AG04449 (cell line): ENCODE measurements around the gene MIB2.

Experiments used
- CTCF ChIA-PET: fragments of 350-600 bp; formaldehyde crosslinking; extraction: SDS; loops from one replicate; lab custom pipeline; 2021; ENCODE audit warnings: antibody characterized with exemption; lab: Yijun Ruan, JAX
- POLR2A ChIA-PET: fragments of 400-600, 350-600 bp; formaldehyde crosslinking; extraction: SDS; loops from one replicate; lab custom pipeline; 2020; ENCODE audit warnings: antibody characterized with exemption, inconsistent platforms; lab: Yijun Ruan, JAX
- DNase-seq: peaks from one replicate; pipeline ENCODE4 v3.0.0-alpha.2; 2010; ENCODE audit warnings: low read depth, low spot score
- H3K4me3 ChIP-seq: 2 replicates; pipeline ENCODE4 v1.5.1; 2011; ENCODE audit warnings: low read depth, mild to moderate bottlenecking, control low read depth, low read length
- TF ChIP-seq, protein P1 (sequence below): IDR thresholded peaks from one replicate; pipeline ENCODE4 v1.5.1; 2011; ENCODE audit warnings: mild to moderate bottlenecking, moderate library complexity, low read length, control low read depth, inconsistent platforms; ENCODE audit not compliant: insufficient read depth; ENCODE audit errors: missing control alignments

The MIB2 gene

DNA sequence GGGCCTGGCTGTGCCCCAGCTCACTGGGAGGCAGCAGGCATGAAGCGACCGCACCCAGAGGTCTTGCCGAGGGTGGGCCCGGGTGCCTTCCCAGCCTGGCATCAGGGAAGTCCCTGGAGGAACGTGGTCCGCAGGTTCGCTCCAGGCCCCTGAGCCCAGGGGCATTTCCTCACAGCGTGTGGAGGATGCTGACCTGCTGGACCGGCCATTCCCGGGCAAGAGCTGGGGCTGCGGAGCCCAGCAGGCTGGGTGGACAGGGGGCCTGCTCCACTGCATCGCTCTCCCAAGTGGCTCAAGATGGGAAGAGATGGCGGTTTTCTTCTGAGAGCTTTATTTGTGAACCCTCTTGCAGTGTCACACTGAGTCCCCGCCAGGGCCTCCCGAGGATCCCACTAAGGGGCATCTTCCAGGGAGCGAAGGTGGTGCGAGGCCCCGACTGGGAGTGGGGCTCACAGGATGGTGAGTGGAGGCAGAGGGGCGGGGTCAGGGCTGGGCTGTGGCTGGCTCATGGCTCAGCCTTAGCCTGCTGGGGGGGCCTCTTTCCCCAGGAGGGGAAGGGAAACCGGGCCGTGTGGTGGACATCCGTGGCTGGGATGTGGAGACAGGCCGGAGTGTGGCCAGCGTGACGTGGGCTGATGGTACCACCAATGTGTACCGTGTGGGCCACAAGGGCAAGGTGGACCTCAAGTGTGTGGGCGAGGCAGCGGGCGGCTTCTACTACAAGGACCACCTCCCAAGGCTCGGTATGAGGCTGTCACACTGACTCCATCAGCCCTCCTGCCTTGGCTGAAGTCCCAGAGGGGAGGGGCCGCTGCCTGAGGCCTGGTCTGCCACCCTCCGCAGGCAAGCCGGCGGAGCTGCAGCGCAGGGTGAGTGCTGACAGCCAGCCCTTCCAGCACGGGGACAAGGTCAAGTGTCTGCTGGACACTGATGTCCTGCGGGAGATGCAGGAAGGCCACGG is 9.4 kb downstream of the MIB2 start:
- no peak for DNase-seq
- H3K4me3 ChIP-seq = no peak overlapping the region
- TF ChIP-seq, protein P1, sequence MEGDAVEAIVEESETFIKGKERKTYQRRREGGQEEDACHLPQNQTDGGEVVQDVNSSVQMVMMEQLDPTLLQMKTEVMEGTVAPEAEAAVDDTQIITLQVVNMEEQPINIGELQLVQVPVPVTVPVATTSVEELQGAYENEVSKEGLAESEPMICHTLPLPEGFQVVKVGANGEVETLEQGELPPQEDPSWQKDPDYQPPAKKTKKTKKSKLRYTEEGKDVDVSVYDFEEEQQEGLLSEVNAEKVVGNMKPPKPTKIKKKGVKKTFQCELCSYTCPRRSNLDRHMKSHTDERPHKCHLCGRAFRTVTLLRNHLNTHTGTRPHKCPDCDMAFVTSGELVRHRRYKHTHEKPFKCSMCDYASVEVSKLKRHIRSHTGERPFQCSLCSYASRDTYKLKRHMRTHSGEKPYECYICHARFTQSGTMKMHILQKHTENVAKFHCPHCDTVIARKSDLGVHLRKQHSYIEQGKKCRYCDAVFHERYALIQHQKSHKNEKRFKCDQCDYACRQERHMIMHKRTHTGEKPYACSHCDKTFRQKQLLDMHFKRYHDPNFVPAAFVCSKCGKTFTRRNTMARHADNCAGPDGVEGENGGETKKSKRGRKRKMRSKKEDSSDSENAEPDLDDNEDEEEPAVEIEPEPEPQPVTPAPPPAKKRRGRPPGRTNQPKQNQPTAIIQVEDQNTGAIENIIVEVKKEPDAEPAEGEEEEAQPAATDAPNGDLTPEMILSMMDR = no peak
- ChIA-PET CTCF (no interaction called here), POLR2A (no interaction called here)

DNA sequence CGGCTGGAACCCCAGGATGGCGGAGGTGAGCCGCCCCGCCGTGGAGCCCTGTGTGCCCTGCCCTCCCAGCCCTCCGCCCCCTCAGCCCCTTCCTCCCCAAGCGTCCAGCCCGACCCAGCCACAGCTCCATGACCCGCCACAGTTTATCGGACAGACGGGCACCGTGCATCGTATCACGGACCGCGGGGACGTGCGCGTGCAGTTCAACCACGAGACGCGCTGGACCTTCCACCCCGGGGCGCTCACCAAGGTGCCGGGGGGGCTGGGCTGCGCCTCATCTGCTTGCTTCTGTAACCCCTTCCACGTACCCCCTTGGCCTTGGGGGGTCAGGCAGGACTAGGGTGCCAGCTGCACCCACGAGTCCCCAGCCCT is 10.1 kb downstream of the MIB2 start:
- ChIA-PET CTCF (no interaction called here), POLR2A (no interaction called here)
- H3K4me3 ChIP-seq = no peak overlapping the region
- TF ChIP-seq, protein P1 = no peak
- no peak for DNase-seq

DNA sequence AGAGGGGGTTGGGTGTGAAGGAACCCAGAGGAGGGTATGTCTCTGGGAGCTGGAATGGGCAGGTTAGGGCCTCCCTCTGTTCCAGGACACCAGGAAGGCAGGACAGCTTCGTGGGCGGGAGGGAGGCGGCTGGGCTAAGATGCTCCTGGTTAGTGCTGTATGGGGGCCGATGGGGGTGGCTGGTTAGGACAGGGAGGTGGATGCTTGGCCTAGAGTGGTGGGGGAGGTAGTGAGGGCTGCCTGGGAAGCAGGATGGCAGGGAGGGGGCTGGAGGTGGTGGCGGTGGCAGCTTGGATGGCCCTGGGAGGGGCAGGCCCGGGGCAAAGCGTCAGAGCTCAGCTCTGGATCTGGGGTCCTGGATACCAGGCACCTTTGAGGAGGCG is 10.5 kb downstream of the MIB2 start:
- POLR2A ChIA-PET = no interaction called here

DNA sequence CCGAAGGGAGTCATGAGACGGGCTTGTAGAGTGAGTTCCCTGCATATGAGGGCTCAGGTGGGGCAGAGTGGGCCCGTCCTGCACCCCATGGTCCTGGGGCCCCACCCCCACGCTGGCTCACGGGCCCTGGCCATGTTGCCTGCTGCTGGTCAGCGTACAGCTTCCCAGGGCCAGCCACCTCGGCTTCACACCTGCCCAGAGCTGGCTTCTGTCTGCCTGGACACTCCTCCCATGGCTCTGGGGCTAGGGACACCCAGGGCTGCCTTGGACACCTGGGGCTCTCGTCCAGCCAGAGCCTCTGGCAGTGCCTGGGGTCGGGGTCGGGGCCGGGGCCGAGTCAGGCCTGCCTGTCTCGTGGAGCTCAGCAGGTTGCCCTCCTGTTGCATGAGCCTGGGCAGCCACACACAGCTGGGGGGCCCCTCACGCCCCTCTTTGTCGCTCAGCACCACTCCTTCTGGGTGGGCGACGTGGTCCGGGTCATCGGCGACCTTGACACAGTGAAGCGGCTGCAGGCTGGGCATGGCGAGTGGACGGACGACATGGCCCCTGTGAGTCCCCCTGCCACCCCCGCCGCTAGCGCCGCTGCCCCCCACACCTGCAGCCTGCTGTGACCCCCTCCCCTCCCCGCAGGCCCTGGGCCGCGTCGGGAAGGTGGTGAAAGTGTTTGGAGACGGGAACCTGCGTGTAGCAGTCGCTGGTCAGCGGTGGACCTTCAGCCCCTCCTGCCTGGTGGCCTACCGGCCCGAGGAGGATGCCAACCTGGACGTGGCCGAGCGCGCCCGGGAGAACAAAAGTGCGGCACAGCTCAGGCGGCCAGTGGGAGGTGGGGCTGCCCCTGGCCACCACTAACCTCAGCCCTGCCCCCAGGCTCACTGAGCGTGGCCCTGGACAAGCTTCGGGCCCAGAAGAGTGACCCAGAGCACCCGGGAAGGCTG is 11.2 kb downstream of the MIB2 start:
- ChIA-PET CTCF (no interaction called here), POLR2A (no interaction called here)
- TF ChIP-seq, protein P1 = no peak
- no peak overlapping the region for H3K4me3 ChIP-seq
- DNase-seq = no peak

More for the DNA sequence above, 10.5 kb downstream of the MIB2 start:
- TF ChIP-seq, protein P1 = no peak
- DNase-seq = no peak
- CTCF ChIA-PET = no interaction called here
- H3K4me3 ChIP-seq = no peak overlapping the region

DNA sequence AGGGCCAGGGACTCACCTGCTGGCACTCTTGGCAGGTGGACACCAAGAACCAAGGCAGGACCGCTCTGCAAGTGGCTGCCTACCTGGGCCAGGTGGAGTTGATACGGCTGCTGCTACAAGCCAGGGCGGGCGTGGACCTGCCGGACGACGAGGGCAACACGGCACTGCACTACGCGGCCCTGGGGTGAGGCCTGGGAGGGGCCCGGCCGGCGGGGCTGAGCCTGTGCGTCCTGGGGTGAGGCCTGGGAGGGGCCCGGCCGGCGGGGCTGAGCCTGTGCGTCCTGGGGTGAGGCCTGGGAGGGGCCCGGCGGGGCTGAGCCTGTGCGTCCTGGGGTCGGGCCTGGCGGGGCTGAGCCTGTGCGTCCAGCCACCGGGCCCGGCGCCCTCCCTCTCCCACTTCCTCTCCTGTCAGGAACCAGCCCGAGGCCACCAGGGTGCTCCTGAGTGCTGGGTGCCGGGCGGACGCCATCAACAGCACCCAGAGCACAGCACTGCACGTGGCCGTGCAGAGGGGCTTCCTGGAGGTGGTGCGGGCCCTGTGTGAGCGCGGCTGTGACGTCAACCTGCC is 12.0 kb downstream of the MIB2 start:
- ChIA-PET POLR2A (no interaction called here), CTCF (no interaction called here)
- DNase-seq = no peak
- TF ChIP-seq, protein P1 = no peak
- H3K4me3 ChIP-seq = no peak overlapping the region
